ENCODE measurements around the gene VSTM2B.
"Not testable (repeated sequence)": the region's sequence is repeated elsewhere in the genome, so short reads cannot be mapped to it uniquely, and the experiment has no call there.

Gene VSTM2B

GRCh38 chr19:29559110-29559509 lies 33.3 kb downstream of the VSTM2B start:
- H3K4me1 ChIP-seq; H3K9me3 ChIP-seq; H3K36me3 ChIP-seq (replicated peaks); in situ Hi-C loops (cut with MboI; ENCODE audit: low sequenced_read_pairs); DNase-seq (ENCODE audit: low spot score in 2 of 2); H3K4me3 ChIP-seq; H3K27me3 ChIP-seq (ENCODE audit: low read depth): not testable (repeated sequence)

DNA sequence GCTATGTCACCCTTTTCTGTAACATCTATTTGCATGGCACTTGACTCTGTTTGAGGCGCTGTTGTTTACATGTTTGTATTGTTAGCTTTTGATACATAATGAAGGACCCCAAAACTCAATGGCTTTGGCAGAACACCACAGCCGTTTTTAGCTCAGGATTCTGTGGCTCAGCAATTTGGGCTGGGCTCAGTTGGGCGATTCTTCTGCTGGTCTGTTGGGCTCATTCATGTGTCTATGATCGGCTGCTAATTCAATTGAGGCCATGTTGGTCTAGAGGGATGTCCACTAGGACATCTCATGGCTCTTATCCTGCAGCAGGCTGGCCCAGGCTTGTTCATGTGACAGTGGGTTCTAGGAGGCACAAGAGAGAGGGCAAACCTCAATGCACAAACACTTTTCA lies 33.9 kb downstream of the VSTM2B start:
- Histone ChIP-seq H3K27me3 (ENCODE audit: low read depth) (peaks cover 7% of the 10 kb centered on the region), H3K4me1 (no peaks in the 10 kb centered on the region), H3K36me3 (replicated peaks) (no peaks in the 10 kb centered on the region), H3K4me3 (no peak overlapping the region), H3K9me3 (no peaks in the 10 kb centered on the region)
- in situ Hi-C loops (cut with MboI; ENCODE audit: low sequenced_read_pairs), result no loop called here
- DNase-seq (ENCODE audit: low spot score in 2 of 2), result no peak

DNA sequence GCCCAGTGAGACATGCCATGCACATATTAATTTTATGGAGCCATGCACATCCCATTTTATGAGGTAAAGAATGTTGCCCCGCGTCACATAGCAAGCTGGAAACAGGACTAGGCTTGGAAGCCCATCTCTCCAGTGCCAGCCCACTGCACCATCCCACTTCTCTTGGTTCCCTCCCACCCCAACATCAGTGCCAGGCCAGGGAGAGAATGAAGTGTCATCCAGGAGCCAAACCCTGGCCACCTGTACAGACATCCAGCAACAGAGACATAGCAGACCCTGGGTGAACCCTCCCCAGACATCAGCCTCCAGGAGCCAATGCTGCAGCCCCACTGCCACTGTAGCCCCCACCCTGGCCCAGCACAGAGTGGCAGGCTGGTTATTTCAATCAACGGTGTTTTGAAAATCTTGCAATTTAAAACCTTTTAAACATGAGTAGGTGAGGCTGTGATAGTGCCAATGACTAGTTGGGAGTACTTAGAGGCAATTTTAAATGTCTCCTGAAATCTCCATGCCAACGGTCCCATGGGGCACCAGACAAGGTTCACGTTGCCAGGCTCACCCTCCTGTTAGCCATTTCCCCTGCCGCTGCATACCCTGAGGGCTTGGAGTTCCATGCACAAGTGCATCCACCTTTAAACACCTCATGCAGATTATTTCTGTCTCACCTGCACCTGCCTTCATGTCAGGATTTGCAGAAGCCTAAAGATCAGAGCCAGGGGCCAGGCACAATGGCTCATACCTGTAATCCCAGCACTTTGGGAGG lies 34.7 kb downstream of the VSTM2B start:
- Histone ChIP-seq H3K4me1 (no peaks in the 10 kb centered on the region), H3K36me3 (replicated peaks) (no peaks in the 10 kb centered on the region), H3K9me3 (no peaks in the 10 kb centered on the region), H3K4me3 (no peak overlapping the region), H3K27me3 (ENCODE audit: low read depth) (peaks cover 7% of the 10 kb centered on the region)
- DNase-seq (ENCODE audit: low spot score in 2 of 2), result no peak
- in situ Hi-C loops (cut with MboI; ENCODE audit: low sequenced_read_pairs), result no loop called here

- Histone ChIP-seq H3K36me3 (replicated peaks) (no peaks in the 10 kb centered on the region), H3K4me1 (no peaks in the 10 kb centered on the region), H3K9me3 (no peaks in the 10 kb centered on the region), H3K27me3 (ENCODE audit: low read depth) (peaks cover 7% of the 10 kb centered on the region), H3K4me3 (no peak overlapping the region)
- in situ Hi-C loops (cut with MboI; ENCODE audit: low sequenced_read_pairs), result no loop called here
- no peak for DNase-seq (ENCODE audit: low spot score in 2 of 2)
These were observed 35.8 kb downstream of the VSTM2B start for GRCh38 chr19:29561601-29562000.

DNA sequence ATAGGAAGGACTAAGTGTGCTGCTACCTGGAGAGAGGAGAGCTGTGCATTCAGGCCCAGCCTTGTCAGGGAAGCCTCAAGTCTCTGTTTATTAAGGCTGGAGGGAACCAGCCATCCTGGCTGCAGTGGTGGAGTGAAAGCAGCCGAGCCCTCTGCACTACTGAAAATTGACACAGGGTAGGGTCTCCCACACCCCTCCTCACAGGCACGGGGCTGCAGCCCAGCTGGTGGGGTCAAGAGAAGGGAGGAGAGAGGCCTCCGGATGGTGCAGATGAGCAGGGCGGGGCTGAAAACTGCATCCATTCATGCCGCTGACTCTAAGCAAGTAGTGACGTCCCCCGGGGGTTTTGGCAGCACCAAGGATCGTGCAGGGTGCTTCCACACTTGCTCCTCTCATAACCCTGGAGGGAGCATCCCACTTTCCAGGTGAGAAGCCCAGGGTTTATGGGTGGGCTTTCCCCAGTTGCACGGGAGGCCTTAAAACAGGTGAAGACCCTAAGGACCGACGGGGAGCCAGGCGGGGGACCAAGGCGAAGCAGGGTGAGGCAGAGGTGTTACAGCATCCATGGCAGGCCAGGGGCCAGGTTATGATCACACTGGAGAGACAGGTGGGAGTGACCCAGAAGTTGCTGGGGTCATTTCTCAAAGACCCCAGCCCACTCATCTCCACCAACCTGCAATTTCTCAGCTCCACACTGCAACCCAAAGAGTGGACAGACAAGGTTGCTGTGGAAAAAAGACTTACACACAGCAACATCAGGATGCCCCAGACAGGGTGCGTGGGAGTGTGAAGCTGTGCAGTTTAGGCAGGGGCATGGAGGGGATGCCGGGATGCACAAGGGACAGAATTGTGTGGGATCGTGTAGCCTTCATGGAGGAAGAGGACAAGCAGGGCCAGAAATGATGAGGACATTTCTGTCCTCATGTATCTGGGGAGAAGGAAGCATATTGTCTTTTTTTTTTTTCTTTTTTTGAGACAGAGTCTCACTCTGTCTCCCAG lies 36.8 kb downstream of the VSTM2B start:
- Histone ChIP-seq H3K4me3 (no peak overlapping the region), H3K27me3 (ENCODE audit: low read depth) (peaks cover 7% of the 10 kb centered on the region), H3K36me3 (replicated peaks) (no peaks in the 10 kb centered on the region), H3K4me1 (no peaks in the 10 kb centered on the region), H3K9me3 (no peaks in the 10 kb centered on the region)
- DNase-seq (ENCODE audit: low spot score in 2 of 2), result no peak
- in situ Hi-C loops (cut with MboI; ENCODE audit: low sequenced_read_pairs), result no loop called here

- no peak overlapping the region for H3K4me3 ChIP-seq
- H3K9me3 ChIP-seq, result no peaks in the 10 kb centered on the region
- peaks cover 7% of the 10 kb centered on the region for H3K27me3 ChIP-seq (ENCODE audit: low read depth)
- no peaks in the 10 kb centered on the region for H3K4me1 ChIP-seq
- in situ Hi-C loops (cut with MboI; ENCODE audit: low sequenced_read_pairs), result no loop called here
- DNase-seq (ENCODE audit: low spot score in 2 of 2), result no peak
- H3K36me3 ChIP-seq (replicated peaks), result no peaks in the 10 kb centered on the region
These were observed 37.8 kb downstream of the VSTM2B start for GRCh38 chr19:29563486-29564101.

DNA sequence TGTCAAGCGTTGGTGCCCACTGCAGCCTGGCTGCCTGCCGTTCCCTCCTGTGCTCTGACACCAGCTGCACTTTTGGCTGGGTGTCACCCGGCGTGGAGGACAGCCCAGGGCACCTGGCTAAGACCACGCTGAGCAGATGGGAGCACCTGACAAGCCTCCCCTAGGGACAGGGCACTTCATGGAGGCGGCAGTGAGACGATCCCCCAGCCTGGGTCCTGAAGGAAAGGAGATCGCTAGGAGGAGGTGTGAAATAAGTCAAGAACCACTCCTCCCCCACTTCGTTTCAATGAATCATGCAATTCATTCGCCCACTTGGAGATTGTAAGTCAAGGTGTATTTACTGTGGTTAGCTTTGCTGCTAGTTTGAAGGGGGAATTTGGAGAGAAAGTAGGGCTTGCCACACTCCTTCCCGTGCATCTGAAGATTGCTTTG lies 38.8 kb downstream of the VSTM2B start:
- in situ Hi-C loops (cut with MboI; ENCODE audit: low sequenced_read_pairs), result no loop called here
- DNase-seq (ENCODE audit: low spot score in 2 of 2), result no peak
- Histone ChIP-seq H3K4me3 (no peak overlapping the region), H3K4me1 (no peaks in the 10 kb centered on the region), H3K27me3 (ENCODE audit: low read depth) (peaks cover 7% of the 10 kb centered on the region), H3K36me3 (replicated peaks) (no peaks in the 10 kb centered on the region), H3K9me3 (no peaks in the 10 kb centered on the region)

DNA sequence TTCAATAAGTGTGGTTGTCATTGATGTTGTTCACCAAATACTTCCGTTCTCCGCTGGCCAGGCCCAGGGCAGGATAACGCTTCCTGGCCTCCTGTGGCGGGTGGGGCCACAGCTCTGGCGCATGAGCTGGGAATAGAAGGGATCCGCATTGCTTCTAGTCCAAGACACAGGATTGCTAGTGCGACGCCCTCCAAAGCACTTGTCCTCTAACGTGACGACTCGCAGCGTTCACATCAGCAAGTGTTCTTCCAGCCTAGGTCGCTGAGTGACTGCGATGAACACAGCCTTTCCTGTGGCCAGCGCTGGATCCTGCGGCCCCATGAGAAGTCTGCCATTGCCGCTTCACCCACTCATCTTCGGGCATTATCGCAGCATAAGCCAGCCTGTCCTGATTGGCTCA lies 39.4 kb downstream of the VSTM2B start:
- Histone ChIP-seq H3K27me3 (ENCODE audit: low read depth) (peaks cover 7% of the 10 kb centered on the region), H3K4me3 (no peak overlapping the region), H3K9me3 (no peaks in the 10 kb centered on the region), H3K4me1 (no peaks in the 10 kb centered on the region), H3K36me3 (replicated peaks) (no peaks in the 10 kb centered on the region)
- DNase-seq (ENCODE audit: low spot score in 2 of 2), result no peak
- in situ Hi-C loops (cut with MboI; ENCODE audit: low sequenced_read_pairs), result no loop called here

DNA sequence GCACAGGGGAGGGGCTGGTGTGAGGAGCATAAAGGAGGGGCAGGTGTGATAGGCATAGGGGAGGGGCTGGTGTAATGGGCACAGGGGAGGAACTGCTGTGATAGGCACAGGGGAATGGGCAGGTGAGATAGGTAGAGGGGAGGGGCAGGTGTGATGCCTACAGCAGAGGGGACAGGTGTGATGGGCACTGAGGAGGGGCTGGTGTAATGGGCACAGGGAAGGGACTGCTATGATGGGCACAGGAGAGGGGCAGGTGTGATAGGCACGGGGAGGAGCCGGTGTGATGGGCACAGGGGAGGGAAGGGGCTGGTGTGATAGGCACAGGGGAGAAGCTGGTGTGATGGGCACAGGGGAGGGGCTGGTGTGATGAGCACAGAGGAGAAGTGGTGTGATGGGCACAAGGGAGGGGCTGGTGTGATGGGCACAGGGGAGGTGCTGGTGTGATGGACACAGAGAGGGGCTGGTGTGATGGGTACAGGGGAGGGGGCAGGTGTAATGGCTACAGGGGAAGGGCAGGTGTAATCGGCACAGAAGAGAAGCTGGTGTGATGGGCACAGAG lies 40.8 kb downstream of the VSTM2B start:
- H3K9me3 ChIP-seq, result no peaks in the 10 kb centered on the region

GRCh38 chr19:29567366-29567915 lies 41.6 kb downstream of the VSTM2B start:
- in situ Hi-C loops (cut with MboI; ENCODE audit: low sequenced_read_pairs), result no loop called here
- no peak for DNase-seq (ENCODE audit: low spot score in 2 of 2)
- H3K27me3 ChIP-seq (ENCODE audit: low read depth), result peaks cover 12% of the 10 kb centered on the region

More for the DNA sequence above, 40.8 kb downstream of the VSTM2B start:
- H3K4me3 ChIP-seq, result no peak overlapping the region
- in situ Hi-C loops (cut with MboI; ENCODE audit: low sequenced_read_pairs), result no loop called here
- H3K4me1 ChIP-seq, result no peaks in the 10 kb centered on the region
- no peaks in the 10 kb centered on the region for H3K36me3 ChIP-seq (replicated peaks)
- no peak for DNase-seq (ENCODE audit: low spot score in 2 of 2)
- peaks cover 11% of the 10 kb centered on the region for H3K27me3 ChIP-seq (ENCODE audit: low read depth)

DNA sequence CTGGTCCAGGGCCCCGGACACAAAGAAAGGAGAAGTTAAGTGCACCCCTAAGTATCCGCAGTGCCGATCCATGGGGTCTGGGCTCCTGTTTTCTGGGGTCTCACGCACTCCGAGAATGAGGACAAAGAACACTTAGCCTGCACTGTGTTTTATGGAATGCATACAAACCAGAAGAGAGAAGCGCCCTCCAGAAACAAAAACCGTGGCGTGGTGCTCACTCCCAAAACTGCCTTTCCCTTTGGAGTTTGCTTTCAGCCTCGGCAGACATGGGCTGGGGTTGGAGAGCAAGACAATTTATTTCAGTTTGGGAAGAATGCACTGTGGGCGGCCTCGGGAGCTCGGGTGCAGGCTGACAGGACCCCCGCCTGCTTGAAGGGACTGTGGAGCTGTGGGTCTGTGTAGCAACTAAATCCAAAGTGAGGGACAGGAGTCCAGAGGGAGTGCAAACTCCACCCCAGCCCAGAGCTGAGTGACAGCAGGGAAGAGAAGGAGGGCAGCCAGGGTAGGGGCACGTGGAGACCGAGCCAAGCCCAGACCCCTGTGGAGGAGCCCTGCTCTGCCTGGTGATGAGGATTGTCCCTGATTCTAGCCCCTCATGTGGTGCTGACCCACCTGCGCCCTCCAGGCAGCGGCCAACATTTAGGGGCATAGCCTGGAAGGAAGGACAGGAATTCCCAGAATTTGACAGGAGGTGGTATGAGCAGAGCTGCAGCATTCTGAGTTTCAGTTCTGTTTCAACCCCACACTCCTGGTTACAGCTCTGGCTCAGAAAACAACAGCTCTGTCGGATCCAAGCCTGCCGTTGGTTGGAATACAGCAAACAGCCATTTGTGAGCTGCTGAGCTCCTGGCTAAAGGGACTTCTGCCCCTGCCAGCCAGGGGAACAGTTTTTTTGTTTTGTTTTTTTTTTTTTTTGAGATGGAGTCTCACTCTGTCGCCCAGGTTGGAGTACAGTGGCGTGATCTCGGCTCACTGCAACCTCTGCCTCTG lies 42.5 kb downstream of the VSTM2B start:
- H3K9me3 ChIP-seq, result no peaks in the 10 kb centered on the region
- H3K27me3 ChIP-seq (ENCODE audit: low read depth), result peaks cover 14% of the 10 kb centered on the region
- no peaks in the 10 kb centered on the region for H3K4me1 ChIP-seq
- no peak for DNase-seq (ENCODE audit: low spot score in 2 of 2)
- H3K36me3 ChIP-seq (replicated peaks), result no peaks in the 10 kb centered on the region
- H3K4me3 ChIP-seq, result no peak overlapping the region
- in situ Hi-C loops (cut with MboI; ENCODE audit: low sequenced_read_pairs), result no loop called here

More at GRCh38 chr19:29567366-29567915, 41.6 kb downstream of the VSTM2B start:
- Histone ChIP-seq H3K4me1 (no peaks in the 10 kb centered on the region), H3K4me3 (no peak overlapping the region), H3K36me3 (replicated peaks) (no peaks in the 10 kb centered on the region), H3K9me3 (no peaks in the 10 kb centered on the region)

- Histone ChIP-seq H3K9me3 (no peaks in the 10 kb centered on the region), H3K27me3 (ENCODE audit: low read depth) (peaks cover 12% of the 10 kb centered on the region), H3K4me1 (no peaks in the 10 kb centered on the region), H3K36me3 (replicated peaks) (no peaks in the 10 kb centered on the region), H3K4me3 (no peak overlapping the region)
- no peak for DNase-seq (ENCODE audit: low spot score in 2 of 2)
- in situ Hi-C loops (cut with MboI; ENCODE audit: low sequenced_read_pairs), result no loop called here
These were observed 43.5 kb downstream of the VSTM2B start for GRCh38 chr19:29569038-29569911.

Data from HAP-1 (cell line).